Uterus (tissue), 4 donors: ENCODE data around the gene ZNF574. TPM values are rescaled to one million over a fixed set of nuclear protein-coding genes. Genes with fewer than 3 reads are reported as not detected.

Experiments used
- DNase-seq, 2 donors: peaks; one replicate each; pipeline ENCODE4 v3.0.0-alpha.2; 2019 to 2020
- H3K27ac ChIP-seq, 2 donors: fragments of 200-600 bp; sonication (generic); 1 replicate in 1 of 2; 2 replicates in 1 of 2; pipeline ENCODE4 v1.5.1; 2016 to 2018
- H3K27me3 ChIP-seq, 2 donors: fragments of 200-600 bp; sonication (generic); one replicate each; pipeline ENCODE4 v1.5.1; 2018 to 2019; ENCODE audit warnings: control low read depth in 1 of 2
- H3K36me3 ChIP-seq, 2 donors: fragments of 200-600 bp; sonication (generic); one replicate each; pipeline ENCODE4 v1.5.1; 2019; ENCODE audit warnings: control low read depth in 1 of 2
- H3K4me1 ChIP-seq, 2 donors: fragments of 200-600 bp; sonication (generic); one replicate each; pipeline ENCODE4 v1.5.1; 2018 to 2019; ENCODE audit warnings: control low read depth in 1 of 2
- H3K4me3 ChIP-seq, 2 donors: fragments of 200-600 bp; sonication (generic); 1 replicate in 1 of 2; 2 replicates in 1 of 2; pipeline ENCODE4 v1.5.1; 2018 to 2019; ENCODE audit warnings: mild to moderate bottlenecking in 1 of 2
- H3K9me3 ChIP-seq, 2 donors: fragments of 200-600 bp; sonication (generic); one replicate each; pipeline ENCODE4 v1.5.1; 2019; ENCODE audit warnings: control low read depth in 1 of 2
- CTCF ChIP-seq, 4 experiments: fragments of 200-600 bp in 2 of 4; fragments of 450-650 bp in 2 of 4; sonication (generic) in 2 of 4; IDR thresholded peaks; one replicate each; pipeline ENCODE4 v1.5.1; 2016 to 2019; ENCODE audit warnings: antibody characterized with exemption in 4 of 4, mild to moderate bottlenecking in 2 of 4, moderate library complexity in 1 of 4
- POLR2A ChIP-seq, 2 donors: fragments of 450-650 bp; IDR thresholded peaks; one replicate each; pipeline ENCODE4 v1.6.1; 2016; ENCODE audit warnings: antibody characterized with exemption in 2 of 2, mild to moderate bottlenecking in 1 of 2, moderate library complexity in 1 of 2
- intact Hi-C: fragments of 100-400 bp; cut with DNase I; formaldehyde crosslinking; loops from one replicate; pipeline ENCODE4 v1.15.1; 2023; ENCODE audit warnings: low total_unique reads
- total RNA-seq, 4 donors: library from RNA; depleted of rRNA in 3 of 4; stranded (reverse); fragments of >200 nt in 3 of 4; gene quantifications; one replicate each; pipeline versions ENCODE4 v1.1.0 to v1.2.4, GENCODE V29; 2014 to 2023
- donor health status: DM: yes; HTN: yes; CAD: no.

Gene ZNF574
- total RNA-seq, 4 donors from 2014 or later, result 5.6 to 19.9 (median 14.1) TPM

DNA sequence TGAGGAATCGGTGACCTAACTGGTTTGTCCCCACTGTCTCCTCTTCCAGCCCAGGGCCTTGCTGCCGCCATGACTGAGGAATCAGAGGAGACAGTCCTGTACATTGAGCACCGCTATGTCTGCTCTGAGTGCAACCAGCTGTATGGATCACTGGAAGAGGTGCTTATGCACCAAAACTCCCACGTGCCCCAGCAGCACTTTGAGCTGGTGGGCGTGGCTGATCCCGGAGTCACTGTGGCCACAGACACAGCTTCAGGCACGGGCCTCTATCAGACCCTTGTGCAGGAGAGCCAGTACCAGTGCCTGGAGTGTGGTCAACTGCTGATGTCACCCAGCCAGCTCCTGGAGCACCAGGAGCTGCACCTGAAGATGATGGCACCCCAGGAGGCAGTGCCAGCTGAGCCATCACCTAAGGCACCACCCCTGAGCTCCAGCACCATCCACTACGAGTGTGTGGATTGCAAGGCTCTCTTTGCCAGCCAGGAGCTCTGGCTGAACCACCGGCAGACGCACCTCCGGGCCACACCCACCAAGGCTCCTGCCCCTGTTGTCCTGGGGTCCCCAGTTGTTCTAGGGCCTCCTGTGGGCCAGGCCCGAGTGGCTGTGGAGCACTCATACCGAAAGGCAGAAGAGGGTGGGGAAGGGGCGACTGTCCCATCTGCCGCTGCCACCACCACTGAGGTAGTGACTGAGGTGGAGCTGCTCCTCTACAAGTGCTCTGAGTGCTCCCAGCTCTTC lies 2.7 kb downstream of the ZNF574 start:
- no peak overlapping the region for H3K27ac ChIP-seq
- H3K4me3 ChIP-seq, result no peak overlapping the region
- no peaks in the 10 kb centered on the region for H3K27me3 ChIP-seq
- peaks cover 0 to 7% of the 10 kb centered on the region in 2 donors for H3K4me1 ChIP-seq
- no peak for DNase-seq
- no peaks in the 10 kb centered on the region for H3K9me3 ChIP-seq
- no peaks in the 10 kb centered on the region for H3K36me3 ChIP-seq
- TF ChIP-seq POLR2A (IDR thresholded peaks at IDR 0.05), result no peak
- TF ChIP-seq CTCF (IDR thresholded peaks at IDR 0.05), result no peak
- intact Hi-C loops, result no loop called here

DNA sequence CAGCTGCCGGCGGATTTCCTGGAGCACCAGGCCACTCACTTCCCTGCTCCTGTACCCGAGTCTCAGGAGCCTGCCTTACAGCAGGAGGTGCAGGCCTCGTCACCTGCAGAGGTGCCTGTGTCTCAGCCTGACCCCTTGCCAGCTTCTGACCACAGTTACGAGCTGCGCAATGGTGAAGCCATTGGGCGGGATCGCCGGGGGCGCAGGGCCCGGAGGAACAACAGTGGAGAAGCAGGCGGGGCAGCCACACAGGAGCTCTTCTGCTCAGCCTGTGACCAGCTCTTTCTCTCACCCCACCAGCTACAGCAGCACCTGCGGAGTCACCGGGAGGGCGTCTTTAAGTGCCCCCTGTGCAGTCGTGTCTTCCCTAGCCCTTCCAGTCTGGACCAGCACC lies 3.3 kb downstream of the ZNF574 start:
- intact Hi-C loops, result no loop called here
- no peak for DNase-seq
- Histone ChIP-seq H3K27ac (no peak overlapping the region), H3K4me3 (no peak overlapping the region), H3K4me1 (peaks cover 0 to 7% of the 10 kb centered on the region in 2 donors), H3K36me3 (no peaks in the 10 kb centered on the region), H3K27me3 (no peaks in the 10 kb centered on the region), H3K9me3 (no peaks in the 10 kb centered on the region)
- TF ChIP-seq CTCF (IDR thresholded peaks at IDR 0.05) (no peak), POLR2A (IDR thresholded peaks at IDR 0.05) (no peak)

- no peaks in the 10 kb centered on the region for H3K36me3 ChIP-seq
- H3K9me3 ChIP-seq, result no peaks in the 10 kb centered on the region
- H3K27ac ChIP-seq, result no peak overlapping the region
- H3K4me1 ChIP-seq, result peaks cover 0 to 7% of the 10 kb centered on the region in 2 donors
- H3K4me3 ChIP-seq, result no peak overlapping the region
- H3K27me3 ChIP-seq, result no peaks in the 10 kb centered on the region
- intact Hi-C loops, result no loop called here
- TF ChIP-seq POLR2A (IDR thresholded peaks at IDR 0.05) (no peak), CTCF (IDR thresholded peaks at IDR 0.05) (no peak)
- no peak for DNase-seq
These were observed 4.2 kb downstream of the ZNF574 start for GRCh38 chr19:42079886-42080763.

DNA sequence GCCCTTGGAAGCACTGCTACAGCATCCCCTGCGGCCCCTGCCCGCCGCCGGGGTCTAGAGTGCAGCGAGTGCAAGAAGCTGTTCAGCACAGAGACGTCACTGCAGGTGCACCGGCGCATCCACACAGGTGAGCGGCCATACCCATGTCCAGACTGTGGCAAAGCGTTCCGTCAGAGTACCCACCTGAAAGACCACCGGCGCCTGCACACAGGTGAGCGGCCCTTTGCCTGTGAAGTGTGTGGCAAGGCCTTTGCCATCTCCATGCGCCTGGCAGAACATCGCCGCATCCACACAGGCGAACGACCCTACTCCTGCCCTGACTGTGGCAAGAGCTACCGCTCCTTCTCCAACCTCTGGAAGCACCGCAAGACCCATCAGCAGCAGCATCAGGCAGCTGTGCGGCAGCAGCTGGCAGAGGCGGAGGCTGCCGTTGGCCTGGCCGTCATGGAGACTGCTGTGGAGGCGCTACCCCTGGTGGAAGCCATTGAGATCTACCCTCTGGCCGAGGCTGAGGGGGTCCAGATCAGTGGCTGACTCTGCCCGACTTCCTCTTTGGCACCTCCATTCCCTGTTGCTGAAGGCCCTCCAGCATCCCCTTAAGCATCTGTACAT lies 4.9 kb downstream of the ZNF574 start:
- no peak for DNase-seq
- Histone ChIP-seq H3K4me1 (peaks cover 0 to 7% of the 10 kb centered on the region in 2 donors), H3K36me3 (no peaks in the 10 kb centered on the region), H3K27me3 (no peaks in the 10 kb centered on the region), H3K27ac (no peak overlapping the region), H3K9me3 (no peaks in the 10 kb centered on the region), H3K4me3 (no peak overlapping the region)
- intact Hi-C loops, result no loop called here
- TF ChIP-seq POLR2A (IDR thresholded peaks at IDR 0.05) (no peak), CTCF (IDR thresholded peaks at IDR 0.05) (no peak)
